IMR-90 (cell line): ENCODE measurements around the gene CACNA1G.

Source experiments
- MAZ ChIP-seq: IDR thresholded peaks from 2 replicates; pipeline ENCODE4 v1.6.1; 2012; ENCODE audit warnings: low read depth, mild to moderate bottlenecking, low read length, improper control_type of control experiment, moderate library complexity, borderline replicate concordance
- NFE2L2 ChIP-seq: fragments of 150-350 bp; IDR thresholded peaks from 2 replicates; pipeline ENCODE4 v1.6.1; 2016; ENCODE audit warnings: low read depth, mild to moderate bottlenecking, low read length
- POLR2A ChIP-seq: IDR thresholded peaks from 2 replicates; pipeline ENCODE4 v1.6.1; 2012; ENCODE audit warnings: mild to moderate bottlenecking, low read depth, low read length
- RAD21 ChIP-seq: IDR thresholded peaks from 2 replicates; pipeline ENCODE4 v1.6.1; 2012; ENCODE audit warnings: low read length, improper control_type of control experiment
- SMC3 ChIP-seq: fragments of 150-350 bp; IDR thresholded peaks from 2 replicates; pipeline ENCODE4 v1.6.1; 2016; ENCODE audit warnings: low read depth, mild to moderate bottlenecking, antibody characterized with exemption, low read length, moderate library complexity
- TF ChIP-seq, protein P1 (sequence below): conservative IDR thresholded peaks from 2 replicates; pipeline ENCODE4 v1.5.1; 2012; ENCODE audit warnings: mild to moderate bottlenecking, low read depth, low read length, improper control_type of control experiment

DNA sequence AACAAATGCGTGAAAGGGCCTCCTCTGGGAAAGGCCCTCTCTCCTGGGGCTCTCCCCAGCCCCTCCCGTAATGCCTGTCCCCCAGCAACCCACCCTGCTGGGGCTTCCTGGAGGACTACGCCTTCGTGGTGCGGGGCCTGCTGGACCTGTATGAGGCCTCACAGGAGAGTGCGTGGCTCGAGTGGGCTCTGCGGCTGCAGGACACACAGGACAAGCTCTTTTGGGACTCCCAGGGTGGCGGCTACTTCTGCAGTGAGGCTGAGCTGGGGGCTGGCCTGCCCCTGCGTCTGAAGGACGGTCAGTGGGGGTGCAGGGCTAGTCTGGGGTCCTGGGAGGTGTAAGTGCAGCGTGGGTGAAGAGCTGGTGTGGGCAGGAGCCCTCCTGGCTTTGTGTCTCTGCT is 8.6 kb upstream of the CACNA1G start:
- TF ChIP-seq POLR2A (no peak), NFE2L2 (no peak), SMC3 (no peak), RAD21 (no peak), MAZ (no peak)
- TF ChIP-seq, protein P1, sequence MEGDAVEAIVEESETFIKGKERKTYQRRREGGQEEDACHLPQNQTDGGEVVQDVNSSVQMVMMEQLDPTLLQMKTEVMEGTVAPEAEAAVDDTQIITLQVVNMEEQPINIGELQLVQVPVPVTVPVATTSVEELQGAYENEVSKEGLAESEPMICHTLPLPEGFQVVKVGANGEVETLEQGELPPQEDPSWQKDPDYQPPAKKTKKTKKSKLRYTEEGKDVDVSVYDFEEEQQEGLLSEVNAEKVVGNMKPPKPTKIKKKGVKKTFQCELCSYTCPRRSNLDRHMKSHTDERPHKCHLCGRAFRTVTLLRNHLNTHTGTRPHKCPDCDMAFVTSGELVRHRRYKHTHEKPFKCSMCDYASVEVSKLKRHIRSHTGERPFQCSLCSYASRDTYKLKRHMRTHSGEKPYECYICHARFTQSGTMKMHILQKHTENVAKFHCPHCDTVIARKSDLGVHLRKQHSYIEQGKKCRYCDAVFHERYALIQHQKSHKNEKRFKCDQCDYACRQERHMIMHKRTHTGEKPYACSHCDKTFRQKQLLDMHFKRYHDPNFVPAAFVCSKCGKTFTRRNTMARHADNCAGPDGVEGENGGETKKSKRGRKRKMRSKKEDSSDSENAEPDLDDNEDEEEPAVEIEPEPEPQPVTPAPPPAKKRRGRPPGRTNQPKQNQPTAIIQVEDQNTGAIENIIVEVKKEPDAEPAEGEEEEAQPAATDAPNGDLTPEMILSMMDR: no peak
